ENCODE data around the gene HPS4. TPM values are rescaled to one million over a fixed set of nuclear protein-coding genes. Genes with fewer than 3 reads are reported as not detected.

The HPS4 gene
- total RNA-seq, 1 experiment from 2014 or later: 26.2 TPM

DNA sequence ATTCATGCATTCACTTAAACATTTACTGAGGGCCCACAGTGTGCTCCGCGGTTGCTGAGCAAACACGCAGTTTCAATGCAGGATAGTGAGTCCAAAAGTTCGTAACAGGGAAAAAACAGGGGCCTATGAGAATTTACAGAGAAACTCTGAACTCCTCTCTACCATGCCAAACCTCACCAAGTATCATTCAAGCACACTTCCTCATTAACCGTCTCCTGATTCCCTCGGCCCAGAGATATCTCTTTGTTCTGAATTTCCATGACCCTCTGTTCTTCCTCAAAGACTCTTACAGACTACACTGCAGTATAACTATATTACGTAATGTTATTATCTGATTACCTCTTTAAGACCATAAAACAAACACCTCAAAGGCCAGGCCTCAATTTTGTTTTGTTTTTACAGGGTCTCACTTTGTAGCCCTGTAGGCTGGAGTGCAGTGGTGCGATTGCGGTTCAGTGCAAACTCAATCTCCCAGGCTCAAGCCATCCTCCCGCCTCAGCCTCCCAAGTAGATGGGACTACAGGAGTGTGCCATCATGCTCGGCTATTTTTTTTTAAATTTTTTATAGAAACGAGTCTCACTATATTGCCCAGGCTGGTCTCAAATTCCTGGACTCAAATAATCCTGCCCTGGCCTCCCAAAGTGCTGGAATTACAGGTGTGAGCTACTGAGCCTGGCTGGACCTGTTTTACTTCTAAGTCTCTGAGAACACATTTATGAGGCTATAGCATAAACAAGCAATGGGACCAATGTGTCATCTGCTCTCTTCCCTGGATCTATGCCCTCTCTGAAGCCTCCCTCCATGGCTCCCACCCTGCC is 3.6 kb downstream of the HPS4 start:
- in situ Hi-C loops (cut with HindIII; ENCODE audit: low pct_unique_long_range_greater_than_20kb, low sequenced_read_pairs) (no loop called here), intact Hi-C loops (cut with micrococcal nuclease; ENCODE audit: unreplicated experiment) (no loop called here)
- Histone ChIP-seq H3K36me3 (ENCODE audit: control insufficient read depth, insufficient read depth, low read length) (peaks cover 2% of the 10 kb centered on the region), H3K9me3 (ENCODE audit: control insufficient read depth, insufficient read depth, low read depth, low read length) (no peaks in the 10 kb centered on the region), H3K27ac (ENCODE audit: low read length) (peak overlapping the region; percentile 69; the same call in 1 of the 2 replicates), H3K27me3 (ENCODE audit: control insufficient read depth, insufficient read depth, low read length) (no peaks in the 10 kb centered on the region), H3K4me3 (ENCODE audit: low read depth in 2 of 2, low read length in 2 of 2) (peak overlapping the region; percentile 27 to 43), H3K4me1 (ENCODE audit: control insufficient read depth, insufficient read depth, low read length) (peaks cover 30% of the 10 kb centered on the region)
- no peak for TF ChIP-seq POLR2AphosphoS5 (IDR thresholded peaks at IDR 0.05; ENCODE audit: low read depth, low read length)
- no peak for TF ChIP-seq SIN3A (IDR thresholded peaks at IDR 0.05; ENCODE audit: borderline replicate concordance, insufficient read depth, low read depth, low read length)
- TF ChIP-seq, protein P1, sequence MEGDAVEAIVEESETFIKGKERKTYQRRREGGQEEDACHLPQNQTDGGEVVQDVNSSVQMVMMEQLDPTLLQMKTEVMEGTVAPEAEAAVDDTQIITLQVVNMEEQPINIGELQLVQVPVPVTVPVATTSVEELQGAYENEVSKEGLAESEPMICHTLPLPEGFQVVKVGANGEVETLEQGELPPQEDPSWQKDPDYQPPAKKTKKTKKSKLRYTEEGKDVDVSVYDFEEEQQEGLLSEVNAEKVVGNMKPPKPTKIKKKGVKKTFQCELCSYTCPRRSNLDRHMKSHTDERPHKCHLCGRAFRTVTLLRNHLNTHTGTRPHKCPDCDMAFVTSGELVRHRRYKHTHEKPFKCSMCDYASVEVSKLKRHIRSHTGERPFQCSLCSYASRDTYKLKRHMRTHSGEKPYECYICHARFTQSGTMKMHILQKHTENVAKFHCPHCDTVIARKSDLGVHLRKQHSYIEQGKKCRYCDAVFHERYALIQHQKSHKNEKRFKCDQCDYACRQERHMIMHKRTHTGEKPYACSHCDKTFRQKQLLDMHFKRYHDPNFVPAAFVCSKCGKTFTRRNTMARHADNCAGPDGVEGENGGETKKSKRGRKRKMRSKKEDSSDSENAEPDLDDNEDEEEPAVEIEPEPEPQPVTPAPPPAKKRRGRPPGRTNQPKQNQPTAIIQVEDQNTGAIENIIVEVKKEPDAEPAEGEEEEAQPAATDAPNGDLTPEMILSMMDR (IDR thresholded peaks at IDR 0.05): no peak
- TF ChIP-seq TCF7L2 (IDR thresholded peaks at IDR 0.05; ENCODE audit: low read depth, low read length): no peak
- TF ChIP-seq, protein P2, sequence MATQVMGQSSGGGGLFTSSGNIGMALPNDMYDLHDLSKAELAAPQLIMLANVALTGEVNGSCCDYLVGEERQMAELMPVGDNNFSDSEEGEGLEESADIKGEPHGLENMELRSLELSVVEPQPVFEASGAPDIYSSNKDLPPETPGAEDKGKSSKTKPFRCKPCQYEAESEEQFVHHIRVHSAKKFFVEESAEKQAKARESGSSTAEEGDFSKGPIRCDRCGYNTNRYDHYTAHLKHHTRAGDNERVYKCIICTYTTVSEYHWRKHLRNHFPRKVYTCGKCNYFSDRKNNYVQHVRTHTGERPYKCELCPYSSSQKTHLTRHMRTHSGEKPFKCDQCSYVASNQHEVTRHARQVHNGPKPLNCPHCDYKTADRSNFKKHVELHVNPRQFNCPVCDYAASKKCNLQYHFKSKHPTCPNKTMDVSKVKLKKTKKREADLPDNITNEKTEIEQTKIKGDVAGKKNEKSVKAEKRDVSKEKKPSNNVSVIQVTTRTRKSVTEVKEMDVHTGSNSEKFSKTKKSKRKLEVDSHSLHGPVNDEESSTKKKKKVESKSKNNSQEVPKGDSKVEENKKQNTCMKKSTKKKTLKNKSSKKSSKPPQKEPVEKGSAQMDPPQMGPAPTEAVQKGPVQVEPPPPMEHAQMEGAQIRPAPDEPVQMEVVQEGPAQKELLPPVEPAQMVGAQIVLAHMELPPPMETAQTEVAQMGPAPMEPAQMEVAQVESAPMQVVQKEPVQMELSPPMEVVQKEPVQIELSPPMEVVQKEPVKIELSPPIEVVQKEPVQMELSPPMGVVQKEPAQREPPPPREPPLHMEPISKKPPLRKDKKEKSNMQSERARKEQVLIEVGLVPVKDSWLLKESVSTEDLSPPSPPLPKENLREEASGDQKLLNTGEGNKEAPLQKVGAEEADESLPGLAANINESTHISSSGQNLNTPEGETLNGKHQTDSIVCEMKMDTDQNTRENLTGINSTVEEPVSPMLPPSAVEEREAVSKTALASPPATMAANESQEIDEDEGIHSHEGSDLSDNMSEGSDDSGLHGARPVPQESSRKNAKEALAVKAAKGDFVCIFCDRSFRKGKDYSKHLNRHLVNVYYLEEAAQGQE (IDR thresholded peaks at IDR 0.05; ENCODE audit: insufficient read depth in 1 of 2, low read depth in 2 of 2, low read length in 1 of 2): no peak
- no TSS peak for BruUV-seq (replicated peaks)
- no peak for ATAC-seq
- CTCF ChIA-PET: no interaction called here
- DNase-seq (ENCODE audit: low read depth, low spot score): no peak
- POLR2A ChIA-PET: interaction anchor here (0.6 kb wide), 1 partner anchor 17 kb away, joined by 3 read pairs; no protein-coding TSS in a partner anchor

DNA sequence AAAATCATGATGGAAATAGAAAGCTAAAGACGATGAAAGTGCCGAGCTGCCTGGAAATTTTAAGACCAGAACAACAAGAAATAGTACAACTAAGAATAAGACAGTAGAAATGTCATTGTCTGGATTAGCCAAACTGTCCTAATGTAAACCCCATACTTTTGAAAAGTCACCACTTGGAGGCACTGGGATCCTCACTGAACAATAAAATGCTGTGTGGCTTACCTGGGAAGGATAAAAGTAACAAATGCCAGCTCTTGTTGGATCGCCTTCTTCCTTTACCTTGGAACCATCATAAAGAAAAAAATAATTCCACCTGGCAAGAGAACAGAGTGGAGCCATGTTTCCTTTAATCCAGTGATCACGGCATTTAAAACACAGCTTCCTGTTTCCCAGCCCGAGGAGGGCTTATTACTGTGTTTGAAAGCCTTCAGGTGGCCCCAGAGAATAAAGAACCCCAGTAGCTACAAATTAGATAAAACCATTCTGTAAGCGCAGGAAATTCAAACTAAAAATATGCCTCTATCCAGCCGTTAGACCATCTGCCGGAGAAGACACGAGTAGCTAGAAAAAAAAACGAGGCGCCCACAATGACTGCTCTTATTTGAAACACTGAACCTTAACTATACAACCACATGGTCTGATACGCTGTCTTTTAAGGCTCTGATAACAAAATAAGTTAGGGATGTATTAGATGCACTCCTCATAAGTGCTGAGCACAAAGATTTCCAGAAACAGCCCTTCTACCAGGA is 4.4 kb downstream of the HPS4 start:
- BruUV-seq (replicated peaks): no TSS peak
- ChIA-PET CTCF (interaction anchor here (0.6 kb wide), 1 partner anchor 165 kb away, joined by 3 read pairs; no protein-coding TSS in a partner anchor), POLR2A (no interaction called here)
- Histone ChIP-seq H3K4me3 (ENCODE audit: low read depth in 2 of 2, low read length in 2 of 2) (peak overlapping the region; percentile 27 to 43), H3K9me3 (ENCODE audit: control insufficient read depth, insufficient read depth, low read depth, low read length) (no peaks in the 10 kb centered on the region), H3K27me3 (ENCODE audit: control insufficient read depth, insufficient read depth, low read length) (no peaks in the 10 kb centered on the region), H3K27ac (ENCODE audit: low read length) (peak overlapping the region; percentile 69; the same call in 1 of the 2 replicates), H3K36me3 (ENCODE audit: control insufficient read depth, insufficient read depth, low read length) (peaks cover 2% of the 10 kb centered on the region), H3K4me1 (ENCODE audit: control insufficient read depth, insufficient read depth, low read length) (peaks cover 28% of the 10 kb centered on the region)
- in situ Hi-C loops (cut with HindIII; ENCODE audit: low pct_unique_long_range_greater_than_20kb, low sequenced_read_pairs): no loop called here
- DNase-seq (ENCODE audit: low read depth, low spot score) (no peak), ATAC-seq (no peak)
- TF ChIP-seq, protein P2 (IDR thresholded peaks at IDR 0.05; ENCODE audit: insufficient read depth in 1 of 2, low read depth in 2 of 2, low read length in 1 of 2): no peak
- TF ChIP-seq POLR2AphosphoS5 (IDR thresholded peaks at IDR 0.05; ENCODE audit: low read depth, low read length) (no peak), TCF7L2 (IDR thresholded peaks at IDR 0.05; ENCODE audit: low read depth, low read length) (no peak), SIN3A (IDR thresholded peaks at IDR 0.05; ENCODE audit: borderline replicate concordance, insufficient read depth, low read depth, low read length) (no peak)
- TF ChIP-seq, protein P1 (IDR thresholded peaks at IDR 0.05): no peak
- intact Hi-C loops (cut with micrococcal nuclease; ENCODE audit: unreplicated experiment): no loop called here

Data from Panc1 (cell line).